ENCODE measurements around the gene IDH3G. TPM values are rescaled to one million over a fixed set of nuclear protein-coding genes. Genes with fewer than 3 reads are reported as not detected.
A peak's percentile ranks its signal among the peaks of the same experiment; 100 is the strongest.
"Not testable (repeated sequence)": the region's sequence is repeated elsewhere in the genome, so short reads cannot be mapped to it uniquely, and the experiment has no call there.

IDH3G gene
- total RNA-seq, 1 donor from 2014 or later = 78.7 TPM

- DNase-seq (ENCODE audit: missing footprints) (no peak), ATAC-seq (no peak)
- intact Hi-C loops (cut with DNase I) = no loop called here
Observed at GRCh38 chrX:153766871-153767673, 27.1 kb downstream of the IDH3G start.

- intact Hi-C loops (cut with DNase I) = no loop called here
- no peak for DNase-seq (ENCODE audit: missing footprints)
- ATAC-seq = no peak
Observed at GRCh38 chrX:153766098-153766817, 27.9 kb downstream of the IDH3G start.

- no peak for DNase-seq (ENCODE audit: missing footprints)
- intact Hi-C loops (cut with DNase I) = no loop called here
- peak; percentile 47 for ATAC-seq
Observed at GRCh38 chrX:153765138-153766079, 28.8 kb downstream of the IDH3G start.

- ATAC-seq = no peak
- no peak for DNase-seq (ENCODE audit: missing footprints)
Observed at GRCh38 chrX:153764786-153765137, 29.4 kb downstream of the IDH3G start.

GRCh38 chrX:153763989-153764755 lies 30.0 kb downstream of the IDH3G start, which contains the start of gene PLXNB3:
Gene PLXNB3 (plus strand): TSS chrX:153764249. CDS start chrX:153765536, 1,287 bp downstream.
- peak; percentile 89 for DNase-seq (ENCODE audit: missing footprints)
- intact Hi-C loops (cut with DNase I) = loop anchor here (1.0 kb wide), 1 partner anchor 189 kb away; no protein-coding TSS in a partner anchor
- peak; percentile 84 for ATAC-seq

More at GRCh38 chrX:153764786-153765137, 29.4 kb downstream of the IDH3G start:
- intact Hi-C loops (cut with DNase I) = loop anchor here (1.0 kb wide), 1 partner anchor 189 kb away; no protein-coding TSS in a partner anchor

- no peak for DNase-seq (ENCODE audit: missing footprints)
- intact Hi-C loops (cut with DNase I) = no loop called here
- no peak for ATAC-seq
Observed at GRCh38 chrX:153763298-153763932, 30.8 kb downstream of the IDH3G start.

- no peak for DNase-seq (ENCODE audit: missing footprints)
- intact Hi-C loops (cut with DNase I) = no loop called here
- ATAC-seq = no peak
Observed at GRCh38 chrX:153762626-153763173, 31.5 kb downstream of the IDH3G start.

GRCh38 chrX:153761863-153762262 lies 32.3 kb downstream of the IDH3G start:
- intact Hi-C loops (cut with DNase I) = no loop called here
- DNase-seq (ENCODE audit: missing footprints) = no peak
- no peak for ATAC-seq

- intact Hi-C loops (cut with DNase I) = no loop called here
- ATAC-seq (no peak), DNase-seq (ENCODE audit: missing footprints) (no peak)
Observed at GRCh38 chrX:153755136-153755535, 39.0 kb downstream of the IDH3G start.

- ATAC-seq (no peak), DNase-seq (ENCODE audit: missing footprints) (no peak)
Observed at GRCh38 chrX:153750127-153750774, 43.9 kb downstream of the IDH3G start.

GRCh38 chrX:153749017-153749416 lies 45.2 kb downstream of the IDH3G start:
- DNase-seq (ENCODE audit: missing footprints); ATAC-seq; intact Hi-C loops (cut with DNase I): not testable (repeated sequence)

More at GRCh38 chrX:153750127-153750774, 43.9 kb downstream of the IDH3G start:
- intact Hi-C loops (cut with DNase I) = no loop called here

- intact Hi-C loops (cut with DNase I); DNase-seq (ENCODE audit: missing footprints); ATAC-seq: not testable (repeated sequence)
Observed at GRCh38 chrX:153746991-153747390, 47.2 kb downstream of the IDH3G start.

GRCh38 chrX:153746359-153746758 lies 47.8 kb downstream of the IDH3G start:
- no peak for ATAC-seq
- intact Hi-C loops (cut with DNase I) = no loop called here

GRCh38 chrX:153745067-153745433 lies 49.1 kb downstream of the IDH3G start:
- intact Hi-C loops (cut with DNase I); DNase-seq (ENCODE audit: missing footprints); ATAC-seq: not testable (repeated sequence)

More at GRCh38 chrX:153746359-153746758, 47.8 kb downstream of the IDH3G start:
- DNase-seq (ENCODE audit: missing footprints) = no peak

- intact Hi-C loops (cut with DNase I) = no loop called here
- no peak for ATAC-seq
- no peak for DNase-seq (ENCODE audit: missing footprints)
Observed at GRCh38 chrX:153744210-153745066, 49.7 kb downstream of the IDH3G start.
